Stimulated activated CD4-positive, alpha-beta T cell treated with anti-CD3 and anti-CD28 coated beads, Interleukin-2, amount 100 ng/mL, for 48 hours (primary cell): Measurements from ENCODE around the gene KRTAP10-1.

Experiments used
- DNase-seq, 2 donors: peaks; one replicate each; pipeline ENCODE4 v3.0.0-alpha.2; 2020

KRTAP10-1 gene

DNA sequence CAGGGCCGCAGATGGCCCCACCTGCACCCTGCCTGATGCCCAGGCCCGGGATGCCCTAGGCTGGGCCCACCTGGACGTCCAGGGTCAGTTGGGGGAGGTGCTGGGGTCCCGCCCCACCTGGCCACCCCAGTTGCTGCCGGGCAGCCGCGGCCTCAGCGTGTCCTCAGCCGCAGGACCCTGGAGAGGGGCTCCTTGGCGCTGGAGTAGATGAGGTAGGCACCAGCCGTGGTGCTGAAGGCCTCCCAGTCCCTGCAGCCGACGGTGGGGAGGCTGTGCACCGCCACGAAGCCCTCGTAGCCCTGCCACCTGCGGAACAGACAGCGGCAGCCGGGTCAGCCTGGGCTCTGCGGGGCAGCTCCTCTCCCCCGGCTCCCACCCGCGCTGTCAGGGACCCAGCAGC, 40.4 kb downstream of the KRTAP10-1 start:
- no peak for DNase-seq

- no peak for DNase-seq
Observed at GRCh38 chr21:44499211-44499560, 40.8 kb downstream of the KRTAP10-1 start.

GRCh38 chr21:44498280-44499210, 41.5 kb downstream of the KRTAP10-1 start:
- DNase-seq = no peak

DNA sequence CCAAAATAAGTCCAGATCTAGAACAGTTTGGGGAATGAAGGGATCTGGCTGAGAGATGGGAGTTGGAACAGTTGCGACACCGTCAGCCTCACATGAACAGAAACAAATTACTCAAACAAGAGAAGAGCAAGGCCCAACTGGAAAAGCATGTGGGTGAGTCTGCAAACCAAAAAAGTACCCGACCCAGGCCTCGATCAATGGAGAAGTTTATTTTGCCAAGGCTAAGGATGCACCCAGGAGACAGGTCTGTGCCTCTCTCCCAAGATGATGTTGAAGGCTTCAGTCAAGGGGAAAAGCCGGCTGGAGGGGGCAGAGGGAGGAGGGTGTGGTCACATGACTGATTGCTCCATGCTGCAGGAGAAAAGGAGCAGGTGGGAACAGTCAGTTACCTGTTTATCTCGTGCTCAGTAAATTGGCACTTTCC, 42.3 kb downstream of the KRTAP10-1 start:
- no peak for DNase-seq

DNA sequence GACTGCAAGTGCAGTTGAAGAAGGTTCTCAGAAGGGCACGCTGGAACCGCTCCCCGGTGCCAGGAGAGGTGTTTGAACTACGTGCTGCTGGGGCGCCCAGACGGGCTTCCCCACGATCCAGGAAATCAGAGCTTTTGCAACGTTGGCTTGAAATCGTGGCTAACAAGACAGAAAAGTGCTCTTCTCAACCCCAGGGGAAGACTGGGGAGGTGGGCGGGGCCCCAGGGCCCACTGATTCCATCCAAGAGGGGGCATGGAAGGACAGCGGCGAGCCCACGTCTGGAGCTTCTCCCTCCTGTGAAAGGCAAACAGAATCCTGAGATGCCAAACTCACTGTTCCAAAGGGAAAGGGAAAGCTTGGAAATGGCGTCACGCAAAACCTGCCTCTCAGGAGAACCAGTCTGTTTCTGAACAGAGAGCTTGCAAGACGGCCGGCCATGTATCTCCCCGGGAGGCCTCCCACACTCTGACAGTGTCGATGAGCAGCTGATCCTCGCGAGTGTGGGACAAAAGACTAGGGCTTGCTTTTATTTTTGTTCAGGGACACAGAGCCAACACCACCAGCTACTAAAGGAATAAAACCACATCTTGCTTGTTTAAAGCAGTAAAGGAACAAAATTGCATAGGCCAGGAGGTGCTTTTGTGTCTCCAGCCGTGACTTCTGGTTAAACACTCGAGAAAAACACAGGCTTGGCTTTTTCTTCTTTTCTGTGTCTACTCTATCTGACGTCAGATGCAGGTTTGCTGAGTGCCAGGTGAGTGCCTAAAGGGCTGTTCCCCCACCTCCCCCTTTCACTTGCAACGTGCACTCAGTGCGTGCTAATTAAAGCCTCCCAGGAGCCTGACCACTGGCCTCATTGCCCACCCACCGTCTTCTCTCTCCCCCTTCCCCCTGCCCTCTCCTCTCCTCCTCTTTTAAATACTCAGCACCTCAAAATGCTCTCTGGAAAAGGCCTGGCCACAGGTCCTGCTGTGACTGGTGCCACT, 43.1 kb downstream of the KRTAP10-1 start:
- DNase-seq = no peak

DNA sequence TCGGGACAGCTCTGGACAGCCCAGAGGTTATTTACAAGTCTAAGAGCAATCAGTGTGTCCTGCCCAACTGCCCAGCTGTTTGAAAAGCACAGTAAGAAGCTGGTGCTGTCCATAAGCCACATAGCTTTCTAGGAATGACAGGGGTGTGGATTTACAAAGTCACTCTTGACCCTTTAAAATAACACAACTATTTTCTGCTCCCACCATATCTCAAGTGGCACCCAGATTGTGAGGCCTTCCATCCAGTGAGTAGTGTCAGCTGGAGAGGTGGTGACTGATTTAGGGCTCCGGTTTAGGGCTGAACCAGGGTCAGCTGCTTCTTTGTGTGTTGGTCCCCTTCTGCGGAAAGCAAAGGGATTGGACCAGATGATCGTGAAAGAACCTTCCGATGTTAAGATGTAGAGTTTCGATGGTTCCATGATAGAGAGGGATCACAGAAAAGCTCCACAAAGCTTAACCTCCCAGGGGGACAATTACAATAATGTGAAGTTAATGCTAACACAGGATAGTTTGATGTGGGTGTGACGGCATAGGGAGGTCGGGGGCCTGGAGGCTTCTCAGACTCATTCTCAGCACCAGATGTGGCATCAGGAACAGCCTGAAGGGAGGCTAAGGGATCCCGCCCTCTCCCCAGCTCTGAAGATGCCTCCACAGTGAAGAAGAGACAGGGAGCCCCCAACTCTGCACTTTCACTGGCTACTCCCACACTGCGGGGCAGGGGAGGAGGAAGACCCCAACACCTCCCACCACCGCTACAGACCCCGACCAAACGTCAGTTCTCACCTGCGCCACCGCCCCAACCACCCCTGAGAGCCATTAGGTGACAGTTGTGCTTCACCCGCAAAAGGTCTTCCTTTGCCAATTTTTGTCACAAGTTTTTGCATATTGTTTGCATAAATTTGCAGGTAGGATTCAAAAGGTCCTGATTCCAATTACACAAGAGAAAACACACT, 44.1 kb downstream of the KRTAP10-1 start:
- DNase-seq = no peak

DNA sequence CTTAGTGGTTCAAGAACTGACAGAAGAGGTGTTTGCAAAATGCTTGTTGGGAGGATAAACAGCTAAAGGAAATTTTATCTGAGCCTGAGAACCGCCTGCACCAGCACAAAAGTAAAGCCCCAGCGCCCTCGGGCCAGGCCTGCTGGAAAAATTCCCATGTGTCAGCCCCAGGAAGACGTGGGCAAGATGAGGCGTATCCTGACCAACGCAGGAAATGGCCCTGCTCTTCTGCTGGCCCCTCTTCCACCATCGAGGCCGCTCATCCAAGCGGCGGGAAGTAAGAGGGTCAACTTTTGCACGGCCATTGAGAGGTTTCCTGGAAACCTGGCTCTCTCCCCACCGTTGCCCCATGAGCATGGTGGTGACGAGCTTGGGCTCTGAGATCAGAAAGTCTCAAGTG, 45.0 kb downstream of the KRTAP10-1 start:
- DNase-seq = no peak

DNA sequence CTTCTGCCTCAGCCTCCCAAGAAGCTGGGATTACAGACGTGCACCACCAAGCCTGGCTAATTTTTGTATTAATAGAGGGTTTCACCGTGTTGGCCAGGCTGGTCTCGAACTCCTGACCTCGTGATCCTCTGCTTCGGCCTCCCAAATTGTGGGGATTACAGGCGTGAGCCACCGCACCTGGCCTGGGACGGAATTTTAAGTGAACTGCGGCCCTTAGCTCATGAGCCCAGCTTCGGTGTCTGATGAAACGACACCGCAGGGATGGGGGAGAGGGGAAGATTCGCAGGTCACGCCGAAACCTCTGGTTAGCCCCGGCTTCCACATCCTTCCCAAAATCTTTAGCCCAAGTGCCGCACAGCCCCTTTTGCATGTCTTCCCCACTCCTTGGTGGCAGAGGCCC, 45.6 kb downstream of the KRTAP10-1 start:
- no peak for DNase-seq

- no peak for DNase-seq
Observed at GRCh38 chr21:44492567-44493385, 47.2 kb downstream of the KRTAP10-1 start.

GRCh38 chr21:44490816-44491215, 49.2 kb downstream of the KRTAP10-1 start:
- DNase-seq = no peak

DNA sequence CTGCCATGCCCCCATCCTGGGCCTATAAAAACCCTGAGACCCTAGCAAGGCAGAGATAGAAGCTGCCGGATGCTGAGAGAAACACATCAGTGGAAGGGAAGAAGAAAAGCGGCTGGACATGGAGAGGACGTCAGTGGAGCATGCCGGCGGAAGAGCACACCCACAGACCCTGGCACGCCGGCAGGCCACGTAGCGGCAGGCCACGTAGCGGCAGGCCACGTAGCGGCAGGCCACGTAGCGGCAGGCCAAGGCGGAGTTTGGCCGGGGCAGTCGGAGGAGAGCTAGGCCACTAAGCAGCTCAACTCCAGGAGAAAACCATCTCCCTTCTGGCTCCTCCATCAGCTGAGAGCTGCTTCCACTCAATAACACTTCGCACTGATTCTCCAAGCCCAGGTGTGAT, 49.6 kb downstream of the KRTAP10-1 start:
- no peak for DNase-seq

DNA sequence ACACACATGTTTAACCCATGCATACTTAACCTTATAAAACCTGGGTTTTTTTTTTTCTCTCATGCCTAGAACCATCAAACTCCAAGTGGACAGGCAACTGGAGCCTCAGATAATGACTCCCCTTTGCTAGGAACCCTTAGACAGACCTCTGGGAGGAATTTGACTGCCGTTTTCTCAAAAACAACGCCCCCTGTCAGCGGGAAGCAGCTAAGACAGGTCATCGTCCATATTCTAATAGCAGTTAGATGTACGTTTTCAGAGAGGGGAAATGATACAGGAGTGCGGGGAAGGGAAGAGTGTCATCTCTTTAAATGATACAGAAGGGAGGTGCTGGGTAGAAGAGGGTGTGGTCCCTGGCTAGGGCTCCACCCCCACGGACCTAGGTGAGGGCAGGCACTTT, 50.0 kb downstream of the KRTAP10-1 start:
- no peak for DNase-seq
